T-helper 1 cell treated with Interleukin-12 subunit alpha and Interleukin-12 subunit beta and Interleukin-4 antibody, amounts not matched to agents 30 ng/mL and 1 ng/mL, for 36 hours (primary cell): ENCODE data around the gene IFIT1B. TPM values are rescaled to one million over a fixed set of nuclear protein-coding genes. Genes with fewer than 3 reads are reported as not detected.
"Not testable (repeated sequence)": the region's sequence is repeated elsewhere in the genome, so short reads cannot be mapped to it uniquely, and the experiment has no call there.

Experiments
- intact Hi-C: fragments of 100-400 bp; cut with micrococcal nuclease; formaldehyde crosslinking; loops from one replicate; pipeline ENCODE4 v1.15.1; 2024
- total RNA-seq: library from RNA; stranded (reverse); gene quantifications from 2 replicates; pipeline ENCODE4 v1.2.3, GENCODE V29; 2022

The IFIT1B gene
- total RNA-seq, 1 donor from 2014 or later = not detected

- intact Hi-C loops = no loop called here
Measured at GRCh38 chr10:89374713-89375141, 3.1 kb upstream of the IFIT1B start.

DNA sequence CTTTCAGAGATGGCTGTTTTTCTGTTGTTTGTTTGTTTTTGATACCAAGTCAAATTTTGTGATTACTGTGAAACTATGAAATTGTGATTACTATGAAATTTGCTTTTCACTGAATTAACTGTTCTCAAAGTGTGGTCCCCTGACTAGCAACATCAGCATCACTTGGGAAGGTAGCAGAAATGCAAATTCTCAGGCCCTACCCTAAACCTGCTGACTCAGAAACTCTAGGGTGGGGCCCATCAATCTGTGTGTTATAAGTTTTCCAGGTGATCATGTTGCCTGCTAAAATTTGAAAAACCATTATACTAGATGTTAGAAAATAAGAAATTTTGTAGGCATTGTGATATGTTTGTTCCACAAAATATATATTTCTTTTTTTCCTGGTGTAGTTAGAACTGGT lies 1.2 kb downstream of the IFIT1B start:
- intact Hi-C loops = no loop called here

DNA sequence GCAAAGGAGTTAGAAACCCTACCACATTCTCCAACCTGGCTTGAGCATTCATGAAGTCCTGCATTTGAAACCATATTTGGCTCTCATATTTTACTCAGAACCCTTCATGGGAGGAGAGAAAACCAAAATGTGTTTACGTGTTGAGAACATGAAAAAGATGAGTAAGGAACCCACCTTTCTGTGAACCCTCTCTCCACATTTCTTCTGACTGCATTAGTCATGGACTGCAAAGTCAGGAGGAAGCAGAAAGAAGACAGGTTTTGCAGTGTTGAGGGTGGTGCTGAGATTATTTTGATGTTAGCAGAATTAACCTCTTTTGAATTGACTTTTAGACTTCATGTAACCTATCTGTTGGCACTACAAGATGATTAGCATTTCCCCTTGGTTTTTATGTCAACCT lies 4.9 kb downstream of the IFIT1B start:
- intact Hi-C loops = no loop called here

DNA sequence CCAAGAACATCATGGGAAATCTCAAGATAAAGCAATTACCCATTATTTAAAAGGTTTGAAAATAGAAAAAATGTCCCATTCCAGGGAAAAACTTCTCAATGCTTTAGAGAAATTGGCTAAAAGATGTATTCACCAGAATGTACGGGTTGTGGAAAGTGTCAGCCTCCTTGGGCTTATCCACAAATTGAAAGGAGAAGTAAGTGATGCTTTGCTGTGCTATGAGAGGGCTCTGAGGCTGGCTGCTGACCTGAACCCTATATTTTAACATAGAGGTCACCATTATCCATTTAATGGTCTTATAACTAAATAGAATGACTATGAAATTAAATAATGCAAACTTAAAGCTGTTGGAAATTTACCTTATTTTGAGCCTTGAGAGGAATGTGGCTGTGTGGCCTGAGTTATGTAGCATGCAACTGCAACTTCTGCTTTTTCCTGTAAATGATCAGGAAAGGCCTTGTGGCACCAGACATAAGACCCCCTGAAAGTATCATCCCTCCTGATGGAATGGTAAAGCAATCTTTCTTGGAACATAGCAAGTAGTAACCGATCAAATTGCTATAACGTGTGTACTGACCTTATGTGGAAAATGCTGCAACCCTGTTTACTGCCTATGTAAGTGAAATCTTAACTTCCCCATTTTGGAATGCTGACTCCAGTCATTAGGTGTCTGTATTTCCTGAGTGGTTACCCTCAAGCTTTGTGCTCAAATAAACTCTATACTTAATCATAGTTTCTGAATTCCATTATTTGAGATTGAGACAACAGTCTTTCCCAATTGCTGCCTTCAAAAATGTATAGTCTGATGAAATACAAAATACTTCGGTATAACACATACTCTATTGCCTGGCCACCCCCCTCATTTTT lies 6.9 kb downstream of the IFIT1B start:
- intact Hi-C loops = no loop called here

GRCh38 chr10:89388806-89389205 lies 10.9 kb downstream of the IFIT1B start:
- intact Hi-C loops = no loop called here

DNA sequence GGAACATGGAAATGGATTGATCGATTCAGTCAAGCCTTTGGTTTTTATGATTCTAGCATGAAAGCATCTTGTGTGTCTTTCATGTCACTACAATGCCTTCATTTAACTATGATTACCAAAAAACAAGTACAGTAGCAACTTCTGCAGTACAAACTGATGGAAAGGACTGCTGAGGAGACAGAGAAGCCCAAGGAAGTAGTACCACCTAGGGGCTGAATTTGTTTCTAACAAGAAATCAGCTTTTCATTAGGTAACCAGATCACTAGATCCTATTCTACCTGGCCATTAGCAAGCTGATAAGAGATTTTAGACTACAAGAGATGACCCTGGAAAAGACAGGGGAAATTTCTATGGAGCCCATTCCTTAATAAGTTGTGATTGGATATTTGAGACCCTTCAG lies 11.4 kb downstream of the IFIT1B start:
- intact Hi-C loops = no loop called here

DNA sequence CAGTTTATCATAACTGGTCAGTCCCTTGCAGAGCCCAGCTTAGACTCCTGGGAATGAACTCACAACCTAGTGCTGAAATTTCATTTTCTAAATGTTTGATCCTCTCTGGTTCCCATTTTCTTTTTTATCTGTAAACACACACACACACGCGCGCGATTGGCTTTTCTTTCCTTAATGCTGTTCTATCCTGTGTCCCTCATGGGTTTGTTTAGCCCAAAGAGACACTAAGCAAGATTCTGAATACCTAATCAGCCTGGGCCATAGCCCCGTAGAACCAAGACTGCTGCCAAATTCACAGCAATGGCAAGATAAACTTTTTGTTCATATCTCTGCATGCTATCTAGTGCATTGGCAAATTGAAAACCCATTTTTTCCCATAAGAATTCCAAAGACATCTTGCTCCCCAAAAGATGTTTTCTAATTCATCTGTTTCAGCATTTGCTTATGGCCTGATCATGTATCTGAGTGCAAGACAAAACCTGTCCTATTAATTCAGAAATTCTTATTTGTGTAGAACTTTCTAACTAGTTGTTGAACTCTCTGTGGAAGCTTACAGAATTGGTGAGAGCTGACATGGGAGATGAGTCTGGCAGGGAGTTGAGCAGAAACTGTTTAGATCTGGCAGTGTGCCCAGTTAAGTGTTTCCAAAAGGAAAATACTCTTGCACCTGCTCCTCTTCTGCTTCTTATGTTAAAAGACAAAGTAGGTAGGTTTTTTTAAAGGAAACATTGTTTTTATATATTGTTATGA lies 12.8 kb downstream of the IFIT1B start:
- intact Hi-C loops = loop anchor here (5.0 kb wide), 1 partner anchor 398 kb away; the partner anchor contains the start of gene FAS

GRCh38 chr10:89391226-89391576 lies 13.3 kb downstream of the IFIT1B start:
- intact Hi-C loops = loop anchor here (5.0 kb wide), 1 partner anchor 399 kb away; the partner anchor contains the start of gene FAS

DNA sequence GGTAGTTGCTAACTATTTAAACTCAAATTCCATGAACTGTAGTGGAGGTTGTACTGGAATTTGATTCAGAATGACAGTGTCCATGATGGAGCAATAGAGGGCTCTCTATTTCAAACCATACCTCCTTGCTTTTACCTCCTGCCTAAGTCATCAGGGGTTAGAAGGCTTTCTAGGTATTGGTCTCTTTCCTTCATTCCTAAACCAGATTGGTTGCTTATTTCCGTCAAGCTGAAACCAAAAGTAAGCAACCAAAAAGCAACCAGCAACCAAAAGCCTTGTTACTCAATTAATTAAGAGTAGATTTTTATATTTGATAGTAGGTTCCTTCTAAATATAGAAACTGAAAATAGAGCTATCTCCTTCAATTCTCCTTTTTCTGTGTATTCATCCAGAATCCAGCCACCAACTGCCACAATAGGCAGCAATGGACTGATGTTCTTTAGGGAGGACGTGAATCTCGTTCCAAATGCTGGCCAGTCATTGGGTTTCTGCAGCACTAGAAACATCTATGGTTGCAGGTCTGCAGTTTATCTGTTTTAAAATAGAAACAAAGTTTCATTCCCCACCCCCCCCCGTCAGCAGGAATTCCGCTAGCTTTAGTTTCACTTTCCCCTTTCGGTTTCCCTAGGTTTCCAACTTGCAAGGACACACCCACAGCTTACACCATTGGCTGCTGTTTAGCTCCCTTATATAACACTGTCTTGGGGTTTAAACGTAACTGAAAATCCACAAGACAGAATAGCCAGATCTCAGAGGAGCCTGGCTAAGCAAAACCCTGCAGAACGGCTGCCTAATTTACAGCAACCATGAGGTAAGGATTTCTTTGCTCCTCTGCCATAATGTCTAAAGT lies 14.3 kb downstream of the IFIT1B start, which contains the start of gene IFIT1:
IFIT1 (plus strand) TSS at position 717 of the 850 bp plus-strand sequence; CDS start at position 807, 90 bp downstream.
- intact Hi-C loops = loop anchor here (1.0 to 5.0 kb wide), 8 partner anchors 22 to 400 kb away; partner anchors contain the start of genes FAS, IFIT2, IFIT5 and KIF20B

DNA sequence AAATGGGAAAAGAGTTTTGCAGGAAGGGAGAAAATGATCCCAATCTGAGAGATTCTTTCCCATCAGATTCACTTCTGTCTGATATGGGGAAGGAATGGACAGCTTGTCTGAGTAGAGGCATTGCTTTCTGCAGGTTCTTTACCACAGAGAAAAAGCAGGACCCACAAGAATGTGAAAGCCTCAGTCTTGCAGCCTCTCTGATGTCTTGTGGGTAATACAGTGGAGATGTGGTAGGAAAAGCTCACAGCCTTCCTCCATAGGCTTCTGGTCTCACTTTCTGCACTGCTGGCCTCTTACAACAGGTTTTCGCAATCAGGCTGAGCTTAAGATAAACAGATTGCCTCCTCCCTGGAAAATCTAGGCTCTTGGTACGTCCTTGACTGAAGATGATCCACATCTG lies 15.1 kb downstream of the IFIT1B start:
- intact Hi-C loops = loop anchor here (1.0 to 5.0 kb wide), 8 partner anchors 21 to 401 kb away; partner anchors contain the start of genes FAS, IFIT2, IFIT5 and KIF20B

DNA sequence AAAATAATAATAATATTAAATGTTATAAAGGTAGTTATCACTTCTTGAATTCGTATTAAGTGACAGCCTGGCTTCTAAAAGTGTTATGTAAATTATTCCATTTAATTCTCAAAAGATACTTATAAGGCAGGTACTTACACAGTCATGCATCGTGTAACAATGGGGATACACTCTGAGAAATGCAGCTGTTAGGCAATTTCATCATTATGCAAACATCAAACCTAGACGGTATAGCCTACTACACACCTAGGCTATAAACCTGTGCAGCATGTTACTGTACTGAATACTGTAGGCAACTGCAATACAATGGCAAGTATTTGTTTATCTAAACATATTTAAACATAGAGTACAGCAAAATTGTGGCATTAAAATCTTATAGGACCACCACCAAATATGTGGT lies 16.0 kb downstream of the IFIT1B start:
- intact Hi-C loops = loop anchor here (2.0 to 5.0 kb wide), 2 partner anchors 101 to 402 kb away; partner anchors contain the start of gene FAS

DNA sequence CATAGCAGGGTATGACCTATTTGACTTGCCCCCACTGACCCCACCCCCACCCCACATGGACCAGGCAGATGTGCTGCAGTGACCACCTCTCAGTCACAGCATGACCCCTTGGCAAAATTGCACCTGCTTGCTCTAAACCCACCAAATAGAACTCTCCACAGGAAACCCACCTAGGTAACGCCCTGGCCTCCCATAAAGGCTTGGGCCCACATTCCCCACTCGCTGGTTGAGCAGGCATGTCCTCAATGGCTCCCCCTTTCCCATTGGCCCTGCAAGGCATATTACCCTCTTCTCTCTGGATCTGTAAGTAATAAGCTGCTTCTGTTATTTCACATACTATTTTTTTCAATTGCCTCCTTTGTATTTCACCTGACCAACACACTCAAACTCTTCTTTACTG lies 17.3 kb downstream of the IFIT1B start:
- intact Hi-C loops = no loop called here

DNA sequence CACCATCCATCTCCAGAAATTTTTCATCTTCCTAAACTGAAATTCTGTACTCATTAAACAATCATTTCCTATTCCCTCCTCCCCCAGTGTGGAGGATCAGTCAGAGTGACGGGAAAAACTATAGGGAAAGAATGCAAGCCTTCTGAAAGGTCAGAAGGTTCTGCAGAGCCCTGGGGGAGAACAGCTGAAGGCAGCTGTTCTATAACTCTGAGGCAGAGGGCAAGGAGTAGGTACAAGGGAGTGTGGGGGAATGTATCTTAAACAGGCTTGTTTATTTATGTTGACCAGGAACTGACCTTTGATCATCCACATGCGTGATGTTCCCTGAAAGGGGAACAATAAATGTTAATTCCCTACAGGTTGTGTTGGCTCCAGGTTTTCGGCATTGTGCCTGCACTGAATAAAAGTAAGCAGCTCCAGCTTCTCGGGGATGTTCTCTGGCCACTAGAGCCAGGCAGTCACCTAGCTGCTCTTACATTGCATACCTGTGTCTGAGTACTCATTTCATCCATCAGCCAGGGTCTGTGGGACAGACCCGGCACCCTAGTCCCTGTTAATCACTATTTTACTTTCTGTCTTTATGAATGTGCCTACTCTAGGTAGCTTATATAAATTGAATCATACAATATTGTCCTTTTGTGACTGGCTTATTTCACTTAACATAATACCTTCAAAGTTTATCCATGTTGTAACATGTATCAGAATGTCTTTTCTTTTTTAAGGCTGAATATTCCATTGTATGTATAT lies 20.3 kb downstream of the IFIT1B start:
- intact Hi-C loops = no loop called here

DNA sequence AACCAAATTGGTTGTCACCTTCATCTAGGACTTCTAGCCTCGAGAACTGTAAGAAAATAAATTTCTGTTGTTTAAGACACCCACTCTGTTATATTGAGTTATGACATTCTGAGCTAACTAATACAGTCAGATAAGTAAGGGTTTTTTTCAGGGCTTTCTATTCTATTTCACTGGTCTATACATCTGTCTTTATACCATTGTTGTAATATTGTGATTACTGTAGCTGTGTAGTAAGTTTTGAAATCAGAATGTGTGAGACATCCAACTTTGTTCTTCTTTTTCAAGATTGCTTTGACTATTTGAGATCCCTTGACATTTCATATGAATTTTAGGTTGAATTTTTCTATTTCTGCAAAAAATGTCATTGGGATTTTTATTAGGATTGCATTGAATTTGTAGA lies 22.1 kb downstream of the IFIT1B start:
- intact Hi-C loops = no loop called here

DNA sequence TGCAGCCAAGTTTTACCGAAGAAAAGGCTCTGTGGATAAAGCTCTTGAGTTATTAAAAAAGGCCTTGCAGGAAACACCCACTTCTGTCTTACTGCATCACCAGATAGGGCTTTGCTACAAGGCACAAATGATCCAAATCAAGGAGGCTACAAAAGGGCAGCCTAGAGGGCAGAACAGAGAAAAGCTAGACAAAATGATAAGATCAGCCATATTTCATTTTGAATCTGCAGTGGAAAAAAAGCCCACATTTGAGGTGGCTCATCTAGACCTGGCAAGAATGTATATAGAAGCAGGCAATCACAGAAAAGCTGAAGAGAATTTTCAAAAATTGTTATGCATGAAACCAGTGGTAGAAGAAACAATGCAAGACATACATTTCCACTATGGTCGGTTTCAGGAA lies 25.2 kb downstream of the IFIT1B start:
- intact Hi-C loops = no loop called here

- intact Hi-C loops = no loop called here
Measured at GRCh38 chr10:89404104-89405047, 26.5 kb downstream of the IFIT1B start.

GRCh38 chr10:89406178-89406577 lies 28.3 kb downstream of the IFIT1B start:
- intact Hi-C loops = not testable (repeated sequence)

DNA sequence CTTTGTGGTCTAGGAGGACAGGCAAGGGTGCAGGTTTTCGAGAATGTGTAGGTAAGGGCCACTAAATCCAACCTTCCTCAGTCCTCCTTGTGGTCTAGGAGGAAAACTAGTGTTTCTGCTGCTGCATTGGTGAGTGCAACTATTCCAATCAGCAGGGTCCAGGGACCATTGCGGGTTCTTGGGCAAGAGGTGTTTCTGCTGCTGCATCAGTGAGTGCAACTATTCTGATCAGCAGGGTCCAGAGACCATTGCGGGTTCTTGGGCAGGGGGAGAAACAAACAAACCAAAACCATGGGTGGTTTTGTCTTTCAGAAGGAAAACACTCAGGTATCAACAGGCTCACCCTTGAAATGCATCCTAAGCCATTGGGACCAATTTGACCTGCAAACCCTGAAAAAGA lies 29.9 kb downstream of the IFIT1B start:
- intact Hi-C loops = not testable (repeated sequence)

- intact Hi-C loops = not testable (repeated sequence)
Measured at GRCh38 chr10:89409282-89409681, 31.4 kb downstream of the IFIT1B start.
